IPS DF 4.7 (cell line): ENCODE data around the gene PLTP.
"Not testable (repeated sequence)": the region's sequence is repeated elsewhere in the genome, so short reads cannot be mapped to it uniquely, and the experiment has no call there.

ENCODE experiments used
- DNase-seq: peaks from one replicate; pipeline ENCODE4 v3.0.0-alpha.2; 2013; ENCODE audit warnings: low spot score; ENCODE audit errors: extremely low read depth

PLTP gene

DNA sequence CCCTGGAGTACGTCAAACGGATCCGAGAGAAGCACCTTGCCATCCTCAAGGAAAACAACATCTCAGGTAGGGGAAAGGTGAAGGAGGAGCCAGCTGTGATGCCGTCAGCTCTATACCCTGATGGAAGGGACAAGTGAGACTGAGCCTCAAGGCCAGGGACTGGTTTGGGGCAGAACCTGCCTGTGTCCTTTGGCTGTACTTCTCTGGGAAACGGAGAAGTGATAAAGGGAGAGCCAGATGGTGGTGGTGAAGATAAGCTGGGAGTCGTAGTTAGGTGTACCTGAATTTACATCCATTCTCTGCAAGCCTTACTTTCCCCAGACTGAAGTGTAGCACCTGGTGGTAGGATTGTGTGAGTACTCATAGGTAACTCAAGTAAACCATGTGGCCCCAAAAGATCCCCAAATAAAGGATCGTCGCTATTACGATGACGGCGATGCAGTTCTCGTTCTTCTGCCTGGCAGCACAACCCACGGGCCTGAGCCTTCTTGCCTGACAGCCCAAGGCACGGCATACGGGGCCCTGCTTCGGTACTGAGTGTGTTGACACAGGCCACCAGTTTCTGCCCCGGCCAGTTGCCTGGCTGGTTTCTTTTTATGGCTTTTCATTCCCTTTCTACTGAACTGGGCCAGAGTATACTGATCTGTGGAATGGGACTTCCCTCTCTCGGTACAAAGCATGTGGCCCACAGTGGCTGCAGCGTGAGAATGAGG is 33.2 kb upstream of the PLTP start:
- DNase-seq: no peak

DNA sequence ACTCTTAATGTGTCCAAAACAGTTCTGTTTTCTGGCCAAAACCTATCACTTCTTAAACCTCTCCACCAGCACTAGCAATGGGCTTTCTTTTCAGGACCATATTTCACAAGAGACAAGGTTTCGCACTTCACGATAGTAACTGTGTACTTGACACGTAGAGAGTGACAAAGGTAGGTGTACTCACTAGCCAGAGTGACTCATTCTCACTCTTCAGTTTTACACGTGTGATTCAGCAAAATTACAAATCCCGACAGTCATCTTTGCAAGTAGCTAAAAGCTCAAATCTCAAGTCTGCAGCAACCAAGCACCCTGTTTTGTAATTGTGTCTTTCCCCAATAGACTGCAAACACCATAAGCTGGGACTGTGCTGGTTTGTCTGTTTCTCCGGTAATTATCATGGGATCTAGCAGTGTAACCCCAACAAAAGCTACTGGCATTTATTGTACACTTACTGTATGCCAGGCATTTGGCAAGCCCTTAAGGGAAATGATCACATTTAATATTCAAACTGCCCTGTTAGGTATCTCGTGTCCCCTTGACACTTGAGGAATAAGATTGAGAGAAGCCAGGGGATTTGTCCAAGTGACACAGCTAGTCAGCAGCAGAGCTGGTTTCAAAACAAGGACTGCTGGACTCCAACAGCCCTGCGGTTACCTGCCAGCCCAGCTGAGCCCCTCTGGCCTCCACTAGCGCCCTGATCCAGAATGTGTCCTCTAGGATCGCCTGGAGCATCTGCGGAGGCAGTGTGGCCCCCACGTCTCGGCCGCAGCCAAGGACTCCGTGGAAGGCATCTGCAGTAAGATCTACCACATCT is 32.4 kb upstream of the PLTP start:
- DNase-seq: no peak

DNA sequence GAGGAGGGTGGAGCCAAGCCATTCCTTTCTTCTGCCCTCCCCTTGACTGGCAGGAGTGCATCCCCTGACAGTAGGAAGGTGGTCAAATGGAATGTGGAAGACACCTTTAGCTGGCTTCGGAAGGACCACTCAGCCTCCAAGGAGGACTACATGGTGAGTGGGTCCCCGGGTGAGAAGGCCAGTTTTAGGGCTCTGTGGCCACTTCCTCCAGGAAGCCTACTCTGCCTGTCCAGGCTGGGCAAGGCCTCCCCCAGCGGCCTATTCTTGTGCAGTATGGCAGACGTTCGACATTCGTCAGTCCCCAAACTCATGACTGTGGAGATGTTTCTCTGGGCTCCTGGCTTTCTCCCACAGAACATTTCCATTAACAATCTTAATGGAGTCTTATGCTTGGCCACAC is 31.7 kb upstream of the PLTP start:
- DNase-seq: no peak

DNA sequence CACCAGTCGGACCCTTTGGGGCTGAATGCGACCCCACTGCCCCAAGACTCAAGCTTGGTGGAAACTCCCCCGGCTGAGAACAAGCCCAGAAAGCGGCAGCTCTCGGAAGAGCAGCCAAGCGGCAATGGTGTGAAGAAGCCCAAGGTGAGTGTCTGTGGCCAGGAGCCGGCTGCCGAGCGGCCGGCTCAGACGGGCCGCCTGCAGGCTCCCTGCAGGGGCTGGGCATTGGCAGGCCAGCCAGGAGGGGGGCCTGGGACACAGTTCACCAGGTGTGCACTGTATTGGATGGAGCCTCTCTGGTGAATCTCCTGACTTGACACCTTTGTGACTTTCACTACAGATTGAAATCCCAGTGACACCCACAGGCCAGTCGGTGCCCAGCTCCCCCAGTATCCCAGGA is 28.5 kb upstream of the PLTP start:
- DNase-seq: no peak

DNA sequence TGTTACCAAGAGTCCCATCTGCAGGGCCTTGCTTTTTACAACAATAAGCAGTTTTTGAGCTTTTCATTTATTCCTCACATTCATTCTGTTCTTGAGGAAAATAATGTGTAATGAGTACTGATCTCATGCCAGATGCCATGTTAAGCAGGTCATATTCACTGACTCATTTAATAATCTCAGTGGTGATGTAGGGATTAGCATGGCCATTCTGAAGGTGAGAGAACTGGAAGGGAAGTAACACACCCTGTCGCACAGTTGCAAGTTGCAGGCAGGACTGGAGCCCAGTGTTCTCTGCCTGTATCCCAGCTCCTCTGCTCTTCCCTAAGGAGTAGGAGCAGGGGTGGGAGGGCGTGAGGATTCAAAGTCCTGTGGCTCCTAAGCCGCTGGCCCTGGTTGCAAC is 28.1 kb upstream of the PLTP start:
- no peak for DNase-seq

DNA sequence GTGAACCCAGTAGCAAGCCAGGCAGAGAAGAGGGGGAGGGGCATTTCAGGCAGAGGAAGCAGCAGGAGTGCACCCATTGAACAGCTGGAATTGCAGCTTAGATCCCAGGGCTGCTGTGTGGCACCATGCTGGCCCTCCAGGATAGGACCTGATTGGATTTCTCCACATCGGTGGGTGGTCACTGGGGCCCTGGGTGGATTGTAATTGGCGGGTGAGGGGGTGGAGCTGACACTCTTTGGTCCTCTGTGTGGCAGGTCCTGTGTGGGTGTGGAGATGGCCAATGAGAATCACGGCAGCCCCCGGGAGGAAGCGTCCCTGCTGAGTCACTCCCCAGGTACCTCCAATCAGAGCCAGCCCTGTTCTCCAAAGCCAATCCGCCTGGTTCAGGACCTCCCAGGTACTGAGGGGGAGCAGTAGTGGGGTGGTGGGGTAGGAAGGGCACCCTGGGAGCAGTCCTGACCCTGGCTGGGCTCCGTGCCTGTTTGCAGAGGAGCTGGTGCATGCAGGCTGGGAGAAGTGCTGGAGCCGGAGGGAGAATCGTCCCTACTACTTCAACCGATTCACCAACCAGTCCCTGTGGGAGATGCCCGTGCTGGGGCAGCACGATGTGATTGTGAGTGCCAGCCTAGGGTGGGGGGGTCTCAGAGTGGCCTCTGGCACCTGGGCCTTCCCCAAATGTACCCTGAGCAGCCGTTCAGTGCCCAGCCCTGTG is 26.9 kb upstream of the PLTP start:
- no peak for DNase-seq

DNA sequence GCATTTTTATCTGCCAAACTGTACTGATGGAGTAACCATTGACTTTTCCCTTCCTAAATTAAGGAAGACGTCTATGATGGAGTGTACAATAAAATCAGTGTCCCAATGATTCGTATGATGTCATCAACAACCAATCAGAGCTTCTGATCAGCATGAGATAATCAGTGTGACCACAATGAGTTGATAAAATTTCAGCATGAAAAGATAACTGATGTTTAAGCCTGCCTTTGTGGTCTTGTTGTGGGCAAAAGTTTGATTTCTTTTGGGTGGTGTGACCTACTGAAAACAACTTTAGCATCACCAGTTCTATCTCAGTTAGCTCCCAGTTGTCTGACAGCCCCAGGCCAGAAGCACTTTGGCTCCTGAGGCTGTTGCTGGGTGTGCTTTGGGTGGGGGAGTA is 25.8 kb upstream of the PLTP start:
- no peak for DNase-seq

DNA sequence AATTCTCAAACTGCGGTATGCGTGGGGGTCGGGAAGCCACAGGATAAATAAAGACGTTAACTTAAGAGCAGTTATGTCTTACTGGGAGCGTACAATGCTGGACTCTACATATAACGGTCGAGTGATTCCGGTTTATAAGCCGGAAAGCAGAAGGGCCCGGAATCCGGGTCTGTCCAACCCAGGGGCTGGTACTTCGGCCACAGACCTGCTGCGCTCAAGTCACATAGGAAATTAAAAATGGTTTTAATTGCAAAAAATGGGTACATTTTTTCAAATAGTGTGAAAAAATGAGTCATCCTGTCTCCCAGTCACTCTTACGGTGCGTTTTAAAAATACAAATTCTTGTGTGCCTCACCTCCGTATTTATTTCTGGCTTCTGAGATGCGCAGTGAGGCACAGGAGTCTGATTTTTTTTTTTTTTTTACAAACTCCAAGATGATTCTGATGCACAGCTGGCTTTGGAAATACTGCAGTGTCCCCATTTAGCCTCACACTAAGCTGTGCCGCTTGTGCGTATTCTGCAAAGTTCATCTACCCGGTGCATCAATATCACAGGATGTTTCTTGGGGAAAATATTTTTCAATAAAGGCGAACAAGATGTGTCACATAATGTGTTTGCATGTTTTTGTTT is 23.6 kb upstream of the PLTP start:
- DNase-seq: no peak

DNA sequence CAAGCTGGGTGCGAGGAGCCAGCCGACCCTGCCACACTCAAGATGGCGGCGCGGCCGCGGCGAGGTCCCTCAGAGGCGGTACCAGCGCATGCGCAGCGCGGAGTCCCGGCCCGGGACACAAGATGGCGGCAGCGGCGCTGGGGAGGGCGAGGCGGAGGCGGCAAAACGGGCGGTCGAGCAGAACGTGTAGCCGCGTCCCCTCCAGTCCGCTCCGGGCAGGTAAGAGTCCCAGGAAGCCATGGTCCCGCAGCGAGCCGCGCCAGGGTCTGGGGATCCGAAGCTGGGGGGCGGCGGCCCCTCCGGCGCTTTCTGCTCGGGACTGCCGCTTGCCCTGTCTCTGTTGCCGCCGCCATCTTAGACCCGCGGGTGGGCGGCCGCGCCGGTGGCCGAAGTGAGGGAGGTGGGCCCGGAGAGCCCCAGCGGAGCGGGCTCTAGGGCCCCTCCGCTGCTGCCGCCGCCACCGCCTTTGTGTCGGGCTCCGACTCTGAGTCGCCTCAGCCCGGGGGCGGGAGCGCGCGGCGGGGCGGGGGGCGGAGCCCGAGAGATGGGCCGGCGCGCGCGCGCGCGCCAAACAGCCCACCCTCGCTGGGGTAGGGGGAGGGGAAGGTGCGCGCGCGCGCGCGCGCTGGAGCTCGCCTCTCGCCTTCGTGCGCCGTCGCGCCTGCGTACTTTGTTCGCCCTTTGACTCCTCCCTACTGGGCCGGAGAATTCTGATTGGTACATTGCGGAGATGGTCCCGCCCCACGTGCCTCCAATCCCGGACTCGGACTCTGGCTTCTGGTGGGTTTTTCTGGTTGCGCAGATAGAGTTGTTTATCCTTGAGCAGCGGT is 22.8 kb upstream of the PLTP start, which contains the start of gene PCIF1:
TSS of gene PCIF1 (plus strand) at position 98 of the 830 bp plus-strand sequence. CDS start 4,317 bp downstream, outside the sequence.
- DNase-seq: no peak

DNA sequence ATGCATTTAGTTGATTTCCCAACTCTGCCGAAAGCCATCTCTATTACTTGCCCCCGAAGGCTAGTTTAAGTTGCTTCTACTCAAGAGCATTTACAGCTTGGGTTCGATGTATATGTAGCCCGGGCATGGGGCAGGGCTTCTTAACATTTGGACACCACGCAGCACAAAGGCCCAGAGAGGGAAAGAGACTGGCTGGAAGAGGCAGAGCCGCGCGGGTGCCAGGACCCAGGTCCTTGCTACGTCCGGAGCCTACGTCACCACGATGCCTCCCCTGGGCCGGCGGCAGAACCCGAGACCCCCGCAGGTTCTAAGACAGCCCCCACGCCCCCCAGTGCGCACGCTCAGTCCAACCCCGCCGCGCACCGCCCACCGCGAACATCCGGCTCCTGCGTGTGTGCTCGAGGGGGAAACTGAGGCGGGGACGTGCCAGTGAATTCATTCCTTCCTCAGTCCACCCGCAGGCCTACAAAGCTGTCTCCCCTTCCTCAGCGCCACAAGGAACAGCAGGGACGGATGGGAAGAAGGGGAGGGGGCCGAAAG is 22.2 kb upstream of the PLTP start:
- no peak for DNase-seq

DNA sequence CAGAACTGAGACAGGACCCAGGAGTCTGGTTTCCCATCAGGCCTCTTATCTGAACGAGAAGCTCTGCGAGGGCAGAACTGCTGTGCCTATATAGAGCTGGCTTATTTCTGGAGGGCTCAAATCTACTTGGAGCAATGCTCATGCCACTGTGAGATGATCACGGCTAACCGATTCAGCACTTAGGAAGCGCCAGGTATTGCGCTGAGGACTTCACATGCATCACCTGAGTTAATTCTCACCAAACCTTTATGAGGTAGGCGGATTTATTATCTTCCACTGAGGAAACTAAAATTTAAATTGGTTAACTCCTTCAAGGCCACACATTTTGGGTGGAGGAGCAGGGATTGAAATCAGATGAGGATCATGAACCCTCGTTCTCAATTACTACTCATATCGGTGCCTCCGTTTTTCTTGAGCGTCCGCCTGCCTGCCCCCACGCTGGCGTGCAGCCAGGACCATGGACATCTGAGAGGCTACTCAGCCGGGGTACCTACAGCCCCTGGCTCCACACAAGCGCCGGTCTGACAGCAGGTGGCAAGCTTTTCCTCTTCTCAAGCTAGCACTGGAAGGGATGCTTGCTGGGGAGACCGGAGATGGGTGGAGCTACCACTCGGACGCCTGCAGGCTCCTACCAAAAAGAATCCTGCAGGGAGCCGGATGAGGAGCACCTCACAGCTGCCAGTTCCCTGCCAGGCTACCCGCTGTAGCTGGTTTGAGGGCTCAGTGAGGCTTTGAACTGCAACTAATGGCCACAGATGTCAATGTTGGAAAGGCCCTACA is 21.5 kb upstream of the PLTP start:
- no peak for DNase-seq

DNA sequence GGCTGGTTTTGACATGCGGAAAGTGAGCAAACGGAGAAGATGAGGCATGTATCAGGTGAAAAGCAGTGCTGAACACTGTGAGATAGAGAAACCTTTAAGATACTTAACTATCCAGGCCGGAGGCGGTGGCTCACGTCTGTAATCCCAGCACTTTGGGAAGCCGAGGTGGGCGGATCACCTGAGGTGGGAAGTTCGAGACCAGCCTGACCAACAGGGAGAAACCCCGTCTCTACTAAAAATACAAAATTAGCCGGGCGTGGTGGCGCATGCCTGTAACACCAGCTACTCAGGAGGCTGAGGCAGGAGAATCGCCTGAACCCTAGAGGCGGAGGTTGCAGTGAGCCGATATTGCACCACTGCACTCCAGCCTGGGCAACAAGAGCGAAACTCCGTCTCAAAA is 19.7 kb upstream of the PLTP start:
- not testable (repeated sequence) for DNase-seq

DNA sequence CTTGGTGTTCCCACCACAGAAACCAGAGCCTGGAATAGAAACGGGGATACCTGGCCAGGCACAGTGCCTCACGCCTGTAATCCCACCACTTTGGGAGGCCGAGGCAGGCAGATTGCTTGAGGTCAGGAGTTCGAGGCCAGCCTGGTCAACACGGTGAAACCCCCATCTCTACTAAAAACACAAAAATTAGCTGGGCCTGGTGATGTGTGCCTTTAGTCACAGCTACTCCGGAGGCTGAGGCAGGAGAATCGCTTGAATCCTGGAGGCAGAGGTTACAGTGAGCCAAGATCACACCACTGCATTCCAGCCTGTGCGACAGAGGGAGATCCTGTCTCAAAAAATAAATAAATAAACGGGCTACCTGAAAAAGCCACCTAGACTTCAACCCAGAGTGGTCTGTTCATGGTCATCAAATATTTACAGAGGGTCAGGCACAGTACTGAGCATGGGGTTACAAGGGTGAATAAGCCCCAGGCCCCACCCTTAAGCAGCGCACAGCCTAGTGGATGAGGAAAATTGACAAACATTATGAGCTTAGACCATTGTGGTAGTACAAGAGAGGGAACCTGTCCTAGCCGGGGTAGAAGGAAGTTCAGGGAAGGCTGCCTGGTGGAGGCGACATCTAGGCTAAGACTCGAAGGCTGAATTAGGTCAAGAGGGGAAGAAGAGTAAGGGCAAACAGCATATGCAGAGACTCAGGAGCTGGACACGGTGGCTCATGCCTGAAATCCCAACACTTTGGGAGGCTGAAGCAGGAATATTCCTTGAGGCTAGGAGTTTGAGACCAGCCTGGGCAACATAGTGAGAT is 15.3 kb upstream of the PLTP start:
- no peak for DNase-seq

DNA sequence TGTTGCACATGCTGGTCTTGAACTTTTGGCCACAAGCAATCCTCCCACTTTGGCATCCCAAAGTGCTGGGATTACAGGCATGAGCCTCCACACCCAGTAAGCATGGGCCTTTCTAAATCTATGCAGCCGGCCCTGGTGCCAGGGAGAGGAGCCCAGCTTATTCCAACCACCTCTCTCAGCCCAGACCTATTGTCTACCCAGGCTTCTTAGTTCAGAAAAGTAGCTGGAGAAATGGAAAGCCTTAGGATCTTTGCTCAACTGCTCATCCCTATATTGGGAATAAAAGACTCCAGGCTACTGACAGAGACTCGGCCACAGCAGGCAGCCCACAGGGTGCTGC is 14.7 kb upstream of the PLTP start:
- no peak for DNase-seq

DNA sequence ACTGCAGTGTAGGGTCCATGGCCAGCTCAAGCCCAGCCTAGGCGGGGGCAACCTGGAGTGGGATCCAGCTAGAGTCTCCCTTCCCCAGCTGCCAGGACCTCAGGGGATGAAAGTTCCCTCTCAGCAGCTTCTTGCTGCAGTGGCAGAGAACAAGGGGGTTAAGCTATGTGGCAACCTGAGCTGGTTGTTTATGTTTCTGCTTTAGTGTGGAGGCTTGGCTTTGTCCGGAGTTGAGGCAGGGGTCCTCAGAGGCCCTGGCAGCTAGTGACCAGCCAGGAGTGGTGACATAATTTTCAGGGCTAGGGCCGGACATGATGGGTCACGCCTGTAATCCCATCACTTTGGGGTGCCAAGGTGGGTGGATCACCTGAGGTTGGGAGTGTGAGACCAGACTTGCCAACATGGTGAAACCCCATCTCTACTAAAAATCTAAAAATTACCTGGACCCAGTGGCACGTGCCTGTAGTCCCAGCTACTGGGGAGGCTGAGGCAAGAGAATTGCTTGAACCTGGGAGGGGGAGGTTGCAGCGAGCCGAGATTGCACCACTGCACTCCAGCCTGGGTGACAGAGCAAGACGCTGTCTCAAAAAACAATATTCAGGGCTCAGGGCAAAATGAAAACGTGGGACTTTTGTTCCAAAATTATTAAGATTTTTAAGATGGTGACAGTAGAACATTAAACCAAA is 14.0 kb upstream of the PLTP start:
- no peak for DNase-seq

DNA sequence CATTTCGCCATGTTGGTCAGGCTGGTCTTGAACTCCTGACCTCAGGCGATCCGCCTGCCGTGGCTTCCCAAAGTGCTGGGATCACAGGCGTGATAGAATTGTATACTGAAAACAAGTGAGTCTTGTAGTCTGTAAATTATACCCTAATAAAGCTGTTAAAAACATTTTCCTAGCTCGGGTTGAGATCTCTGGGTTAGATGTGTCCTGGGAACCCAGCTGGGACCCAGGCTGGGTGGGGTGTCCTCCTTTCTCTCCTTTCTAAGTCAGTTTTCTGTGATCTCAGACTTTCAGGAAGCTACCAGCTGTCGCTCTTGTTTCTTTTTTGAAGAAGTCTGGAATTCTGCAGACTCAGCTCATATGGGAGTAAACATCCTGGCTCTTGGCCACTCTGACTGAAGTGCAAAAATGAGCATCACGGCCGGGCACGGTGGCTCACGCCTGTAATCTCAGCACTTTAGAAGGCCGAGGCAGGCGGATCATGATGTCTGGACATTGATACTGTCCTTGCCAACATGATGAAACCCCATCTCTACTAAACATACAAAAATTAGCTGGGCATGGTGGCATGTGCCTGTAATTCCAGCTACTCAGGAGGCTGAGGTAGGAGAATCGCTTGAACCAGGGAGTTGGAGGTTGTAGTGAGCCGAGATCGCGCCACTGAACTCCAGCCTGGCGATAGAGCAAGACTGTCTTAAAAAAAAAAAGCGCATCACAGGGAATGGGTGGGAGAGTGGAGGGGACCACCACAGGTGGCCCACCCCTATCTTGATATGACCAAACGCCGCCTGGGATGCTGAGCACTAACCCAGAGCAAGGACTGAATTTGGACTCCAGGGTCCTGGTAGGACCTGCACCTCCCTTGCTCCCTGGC is 12.7 kb upstream of the PLTP start:
- DNase-seq: no peak

DNA sequence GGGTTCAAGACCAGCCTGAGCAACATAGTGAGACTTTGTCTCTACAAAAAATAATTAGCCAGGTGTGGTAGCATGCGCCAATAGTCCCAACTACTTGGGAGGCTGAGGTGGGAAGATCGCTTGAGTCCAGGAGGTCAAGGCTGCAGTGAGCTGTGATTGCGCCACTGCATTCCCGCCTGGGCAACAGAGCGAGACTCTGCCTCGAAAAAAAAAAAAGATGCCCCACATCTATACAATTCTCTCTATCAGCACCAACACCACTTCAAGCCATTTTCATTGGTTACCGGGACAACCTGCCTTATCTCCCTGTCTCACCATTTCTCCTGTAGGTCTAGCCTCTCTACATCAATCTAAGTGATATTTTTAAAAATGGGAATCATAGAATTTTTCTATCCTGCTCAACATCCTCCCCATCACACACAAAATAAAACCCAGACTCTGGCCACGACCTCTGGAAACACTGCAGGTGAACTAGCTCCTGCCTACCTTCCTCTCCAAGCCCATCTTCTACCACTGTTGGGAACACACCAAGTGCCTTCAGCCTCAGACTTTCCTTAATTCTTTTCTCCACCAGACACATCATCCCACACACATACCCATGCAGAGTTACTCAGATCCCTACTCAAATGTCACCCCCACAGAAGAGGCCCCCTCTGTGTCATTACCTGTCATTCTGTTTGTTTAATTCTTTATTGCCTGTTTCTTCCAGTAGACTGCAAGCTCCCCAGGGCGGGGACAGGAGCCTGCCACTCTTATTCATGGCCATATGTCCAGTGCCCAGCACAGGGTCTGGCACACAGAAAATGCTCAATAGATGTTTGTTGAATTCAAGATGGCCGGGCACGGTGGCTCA is 9.6 kb upstream of the PLTP start:
- DNase-seq: no peak
